HG02642 (cell line): ENCODE measurements around the gene FOXC2.

Source experiments
- ATAC-seq: cut with Tn5 transposase; IDR thresholded peaks from one replicate; pipeline ENCODE4 v1.9.1; 2021; ENCODE audit warnings: mild to moderate bottlenecking; ENCODE audit not compliant: unreplicated experiment, poor library complexity

FOXC2 gene

GRCh38 chr16:86531641-86532525 is 34.7 kb upstream of the FOXC2 start:
- no peak for ATAC-seq

GRCh38 chr16:86532526-86532815 is 34.2 kb upstream of the FOXC2 start:
- ATAC-seq, result no peak

GRCh38 chr16:86533076-86533475 is 33.6 kb upstream of the FOXC2 start:
- no peak for ATAC-seq

- no peak for ATAC-seq
Observed at GRCh38 chr16:86533767-86534351, 32.8 kb upstream of the FOXC2 start.

GRCh38 chr16:86534779-86535615 is 31.6 kb upstream of the FOXC2 start:
- no peak for ATAC-seq

- ATAC-seq, result no peak
Observed at GRCh38 chr16:86536621-86537020, 30.0 kb upstream of the FOXC2 start.

- ATAC-seq, result no peak
Observed at GRCh38 chr16:86537486-86537885, 29.1 kb upstream of the FOXC2 start.

GRCh38 chr16:86538196-86538780 is 28.3 kb upstream of the FOXC2 start:
- no peak for ATAC-seq

GRCh38 chr16:86540894-86541293 is 25.7 kb upstream of the FOXC2 start:
- ATAC-seq, result no peak

GRCh38 chr16:86541560-86541959 is 25.1 kb upstream of the FOXC2 start:
- ATAC-seq, result no peak

- no peak for ATAC-seq
Observed at GRCh38 chr16:86542756-86543750, 23.6 kb upstream of the FOXC2 start.

GRCh38 chr16:86545481-86545880 is 21.1 kb upstream of the FOXC2 start:
- ATAC-seq, result no peak

GRCh38 chr16:86545954-86546637 is 20.5 kb upstream of the FOXC2 start:
- no peak for ATAC-seq

- no peak for ATAC-seq
Observed at GRCh38 chr16:86546638-86547013, 20.0 kb upstream of the FOXC2 start.

- ATAC-seq, result no peak
Observed at GRCh38 chr16:86547286-86547685, 19.3 kb upstream of the FOXC2 start.

- no peak for ATAC-seq
Observed at GRCh38 chr16:86549076-86549892, 17.3 kb upstream of the FOXC2 start.

GRCh38 chr16:86549893-86550190 is 16.8 kb upstream of the FOXC2 start:
- no peak for ATAC-seq

GRCh38 chr16:86550281-86550680 is 16.3 kb upstream of the FOXC2 start:
- ATAC-seq, result no peak

GRCh38 chr16:86553356-86553755 is 13.3 kb upstream of the FOXC2 start:
- no peak for ATAC-seq
